PFSK-1 (cell line): ENCODE data around the gene PDGFD.

Source experiments
- FOXP2 ChIP-seq: optimal IDR thresholded peaks from 2 replicates; pipeline ENCODE3; 2011; ENCODE audit warnings: borderline replicate concordance, control low read depth, inconsistent platforms; ENCODE audit not compliant: insufficient read depth; ENCODE audit errors: extremely low read length, extremely low read depth
- POLR2AphosphoS5 ChIP-seq: IDR thresholded peaks from 2 replicates; pipeline ENCODE4 v1.6.1; 2012; ENCODE audit warnings: low read depth, mild to moderate bottlenecking, control low read depth, low read length, moderate library complexity
- REST ChIP-seq, 2 experiments: IDR thresholded peaks; 2 replicates each; pipeline versions ENCODE4 v1.6.1 to v1.8.0; 2011 to 2012; ENCODE audit warnings: low read depth in 2 of 2, low read length in 2 of 2, control low read depth in 1 of 2, inconsistent platforms in 1 of 2, mild to moderate bottlenecking in 1 of 2, moderate library complexity in 1 of 2; ENCODE audit not compliant: insufficient read depth in 1 of 2
- SIN3A ChIP-seq: IDR thresholded peaks from 2 replicates; pipeline ENCODE4 v1.6.1; 2012; ENCODE audit warnings: mild to moderate bottlenecking, low read length, moderate library complexity, borderline replicate concordance; ENCODE audit not compliant: insufficient read depth
- TAF1 ChIP-seq: IDR thresholded peaks from 2 replicates; pipeline ENCODE4 v1.6.1; 2012; ENCODE audit warnings: low read length, control low read depth, borderline replicate concordance; ENCODE audit not compliant: insufficient read depth

- TF ChIP-seq POLR2AphosphoS5, result no peak
- TF ChIP-seq SIN3A, result no peak
- TF ChIP-seq REST (IDR thresholded peaks at IDR 0.05; ENCODE audit: insufficient read depth in 1 of 2, low read depth in 2 of 2, low read length in 2 of 2), result no peak
- no peak for TF ChIP-seq TAF1
- TF ChIP-seq FOXP2, result no peak
These were observed 280.1 kb downstream of the PDGFD start for GRCh38 chr11:103883856-103884255.
